ENCODE results near the gene TNFRSF9.
"Not testable (repeated sequence)": the region's sequence is repeated elsewhere in the genome, so short reads cannot be mapped to it uniquely, and the experiment has no call there.

TNFRSF9 gene

DNA sequence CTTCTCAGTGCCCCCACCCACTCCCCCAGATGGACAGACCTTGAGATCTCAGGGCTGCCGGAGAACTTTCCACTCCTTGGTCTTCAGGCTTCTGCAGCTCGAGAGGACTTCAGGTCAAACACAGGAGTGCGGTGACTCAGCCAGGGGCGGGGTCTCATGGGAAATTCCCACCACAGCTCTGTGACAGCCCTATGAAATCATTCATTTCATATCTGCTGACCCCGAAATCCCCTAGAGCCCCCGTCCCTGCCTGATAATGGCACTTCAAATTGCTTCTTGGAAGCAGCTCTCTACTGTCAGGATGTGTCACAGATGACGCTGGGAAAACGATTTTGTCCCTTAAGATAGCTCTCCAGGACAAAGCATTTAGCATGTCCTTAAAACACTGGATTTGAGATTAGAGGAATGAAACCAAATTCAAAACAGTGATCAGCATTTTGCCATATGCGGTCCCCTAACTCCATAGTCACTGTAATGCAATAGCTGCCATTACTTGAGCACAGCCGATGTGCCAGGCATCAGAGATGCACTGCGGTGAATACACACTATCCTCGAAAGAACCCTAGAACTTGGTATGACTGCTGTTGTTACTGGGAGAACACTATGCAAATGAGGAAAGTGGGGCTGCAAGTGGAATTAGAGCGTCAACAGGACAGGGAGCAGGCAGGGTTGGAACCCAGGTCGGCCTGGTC, at the start of gene TNFRSF9:
Gene TNFRSF9 (minus strand): TSS at position 95 of the 692 bp plus-strand sequence. CDS start 845 bp downstream, outside the sequence.
- DNase-seq, result no peak

DNA sequence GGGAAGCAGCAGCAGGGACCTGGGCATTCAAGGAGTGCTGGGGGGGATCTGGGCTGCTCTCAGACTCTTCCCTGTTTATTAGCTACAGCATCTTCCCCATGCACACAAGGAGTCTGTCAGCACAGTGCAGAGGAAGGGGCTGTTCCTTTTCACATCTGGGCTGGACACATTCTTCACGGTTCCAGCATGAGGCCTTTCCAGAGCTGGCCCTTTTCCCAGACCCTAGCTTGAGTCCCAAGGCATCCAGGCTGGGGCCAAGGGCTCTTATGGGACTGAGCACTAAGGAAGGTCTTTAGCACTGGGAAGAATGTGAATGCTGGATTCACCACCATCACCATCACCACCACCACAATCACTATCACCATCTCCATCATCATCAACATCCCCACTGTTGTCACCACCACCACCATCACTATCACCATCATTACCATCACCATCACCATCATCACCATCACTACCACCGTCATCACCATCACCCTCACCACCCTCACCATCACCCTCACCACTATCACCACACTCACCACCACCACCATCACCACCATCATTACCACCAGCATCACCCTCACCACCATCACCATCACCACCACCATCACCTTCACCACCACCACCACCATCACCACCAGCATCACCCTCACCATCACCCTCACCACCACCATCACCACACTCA, 49.3 kb upstream of the TNFRSF9 start:
- no peak for DNase-seq

DNA sequence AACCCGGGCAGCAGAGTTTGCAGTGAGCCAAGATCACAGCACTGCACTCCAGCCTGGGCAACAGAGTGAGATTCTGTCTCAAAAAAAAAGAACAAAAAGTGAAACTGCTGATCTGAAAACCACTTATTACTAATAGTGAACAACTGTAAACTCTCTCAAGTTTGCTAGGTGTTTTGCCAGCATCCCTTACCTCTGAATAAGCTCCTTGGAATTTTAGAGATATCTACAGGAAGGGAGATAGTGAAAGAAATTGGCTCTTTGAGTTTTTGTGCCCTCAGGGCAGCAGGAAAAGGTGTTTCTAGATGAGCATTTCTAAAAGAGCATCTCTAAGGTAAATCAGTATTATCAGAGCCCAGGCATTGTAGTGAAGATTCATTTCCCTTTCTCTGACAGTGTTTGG, 47.9 kb upstream of the TNFRSF9 start:
- no peak for DNase-seq

DNA sequence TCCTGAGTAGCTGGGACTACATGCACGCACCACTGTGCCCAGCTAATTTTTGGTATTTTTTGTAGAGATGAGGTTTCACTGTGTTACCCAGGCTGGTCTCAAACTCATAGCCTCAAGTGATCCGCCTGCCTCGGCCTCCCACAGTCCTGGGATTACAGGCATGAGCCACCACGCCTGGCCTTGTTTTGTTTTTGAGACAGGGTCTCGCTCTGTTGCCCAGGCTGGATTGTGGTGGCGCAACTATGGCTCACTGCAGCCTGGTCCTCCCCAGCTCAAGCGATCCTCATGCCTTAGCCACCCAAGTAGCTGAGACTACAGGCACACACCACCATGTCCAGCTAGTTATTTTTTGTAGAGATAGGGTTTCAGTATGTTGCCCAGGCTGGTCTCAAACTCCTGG, 46.9 kb upstream of the TNFRSF9 start:
- DNase-seq, result no peak

DNA sequence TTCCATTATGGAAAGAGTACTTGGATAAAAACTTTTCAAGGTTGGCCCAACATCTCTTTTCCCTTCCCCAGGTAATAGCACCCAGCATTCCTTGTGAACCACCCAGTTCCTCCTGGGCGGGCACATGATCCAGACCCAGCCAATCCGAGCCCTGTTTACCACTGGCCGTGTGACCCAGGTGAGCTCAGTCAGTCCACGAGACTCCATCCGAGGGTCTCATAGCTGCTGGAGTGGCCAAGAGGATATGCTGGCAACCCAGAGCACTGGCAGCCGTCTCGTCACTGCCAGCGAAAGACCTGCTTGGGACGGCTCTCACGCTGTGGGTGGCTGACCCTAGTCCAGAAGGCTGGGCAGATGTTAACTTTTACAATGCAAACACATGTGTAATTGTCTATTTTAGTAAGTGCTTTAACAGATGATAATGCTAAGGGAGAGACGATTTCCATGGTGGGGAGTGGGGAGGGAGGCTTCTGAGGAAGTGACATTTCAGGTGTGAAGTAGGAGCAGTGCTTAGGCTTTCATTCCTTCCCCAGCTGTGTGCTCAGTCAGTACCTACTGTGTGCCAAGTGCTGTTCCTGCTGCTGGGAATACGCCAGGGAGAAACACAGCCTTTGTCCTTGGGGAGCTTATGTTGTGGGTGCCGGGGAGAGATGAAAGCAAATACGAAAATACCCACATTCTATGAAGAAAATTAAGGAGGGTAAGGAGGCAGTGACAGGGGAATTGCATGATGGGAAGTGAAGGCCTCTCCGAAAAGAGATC, 45.4 kb upstream of the TNFRSF9 start:
- DNase-seq, result no peak

DNA sequence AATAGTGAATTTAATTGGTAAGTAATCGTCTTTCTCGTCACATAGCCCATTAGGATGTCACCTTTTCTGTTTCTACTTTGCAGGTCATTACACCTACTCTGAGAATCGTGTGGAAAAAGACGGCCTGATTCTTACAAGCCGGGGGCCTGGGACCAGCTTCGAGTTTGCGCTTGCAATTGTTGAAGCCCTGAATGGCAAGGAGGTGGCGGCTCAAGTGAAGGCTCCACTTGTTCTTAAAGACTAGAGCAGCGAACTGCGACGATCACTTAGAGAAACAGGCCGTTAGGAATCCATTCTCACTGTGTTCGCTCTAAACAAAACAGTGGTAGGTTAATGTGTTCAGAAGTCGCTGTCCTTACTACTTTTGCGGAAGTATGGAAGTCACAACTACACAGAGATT, 44.2 kb upstream of the TNFRSF9 start:
- DNase-seq, result no peak

DNA sequence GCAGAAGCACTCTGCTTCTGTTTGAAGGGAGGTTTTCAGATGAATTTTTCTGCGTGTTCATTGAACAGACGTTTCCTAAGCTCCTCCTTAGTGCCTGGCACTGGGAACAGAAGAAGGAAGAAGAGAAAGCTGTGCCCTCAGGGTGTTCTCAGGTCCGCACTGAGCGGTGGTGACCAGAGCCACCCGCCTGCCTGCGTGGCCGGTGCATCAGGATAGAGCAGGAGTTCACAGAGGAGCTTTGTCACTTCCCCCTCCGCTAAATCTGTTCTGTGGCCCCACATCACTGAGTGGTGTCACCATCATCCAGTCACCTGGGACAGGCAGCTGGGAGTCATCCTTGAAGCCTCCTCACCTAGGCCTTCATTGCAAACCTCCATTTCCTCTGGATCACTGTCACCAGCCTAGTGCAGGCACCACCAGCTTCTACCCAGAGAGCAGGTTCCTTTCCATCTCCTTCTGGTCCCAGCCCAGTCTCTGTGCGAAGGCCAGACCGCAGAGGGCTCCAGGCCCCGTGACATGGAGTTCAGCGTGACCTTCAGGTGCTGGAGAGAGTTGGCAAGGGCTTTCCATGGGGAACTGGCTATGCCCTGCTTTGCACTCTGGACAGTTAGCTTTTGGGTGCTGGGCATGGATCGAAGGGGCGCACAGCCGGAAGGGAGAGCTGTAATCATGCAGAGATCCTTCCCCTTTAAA, 42.6 kb upstream of the TNFRSF9 start:
- DNase-seq, result no peak

DNA sequence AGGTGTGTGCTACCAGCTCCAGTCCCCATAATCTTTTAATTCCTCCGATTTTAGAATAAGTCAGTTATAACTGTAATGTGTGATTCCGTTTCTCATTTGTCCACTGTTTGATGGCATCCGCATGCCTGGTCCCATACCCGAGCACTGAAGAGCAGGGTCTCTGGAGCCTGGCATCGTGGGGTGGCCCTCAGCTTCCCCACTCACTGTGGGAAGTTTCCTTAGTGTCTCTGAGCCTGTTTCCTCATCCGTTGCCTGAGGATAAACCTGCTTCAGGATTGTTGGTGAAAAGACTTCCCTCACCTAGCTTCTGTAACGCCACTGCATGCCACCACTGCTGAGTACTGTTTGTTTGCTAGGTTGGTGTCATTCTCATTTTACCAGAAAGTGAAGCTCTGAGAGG, 40.3 kb upstream of the TNFRSF9 start:
- DNase-seq, result no peak

DNA sequence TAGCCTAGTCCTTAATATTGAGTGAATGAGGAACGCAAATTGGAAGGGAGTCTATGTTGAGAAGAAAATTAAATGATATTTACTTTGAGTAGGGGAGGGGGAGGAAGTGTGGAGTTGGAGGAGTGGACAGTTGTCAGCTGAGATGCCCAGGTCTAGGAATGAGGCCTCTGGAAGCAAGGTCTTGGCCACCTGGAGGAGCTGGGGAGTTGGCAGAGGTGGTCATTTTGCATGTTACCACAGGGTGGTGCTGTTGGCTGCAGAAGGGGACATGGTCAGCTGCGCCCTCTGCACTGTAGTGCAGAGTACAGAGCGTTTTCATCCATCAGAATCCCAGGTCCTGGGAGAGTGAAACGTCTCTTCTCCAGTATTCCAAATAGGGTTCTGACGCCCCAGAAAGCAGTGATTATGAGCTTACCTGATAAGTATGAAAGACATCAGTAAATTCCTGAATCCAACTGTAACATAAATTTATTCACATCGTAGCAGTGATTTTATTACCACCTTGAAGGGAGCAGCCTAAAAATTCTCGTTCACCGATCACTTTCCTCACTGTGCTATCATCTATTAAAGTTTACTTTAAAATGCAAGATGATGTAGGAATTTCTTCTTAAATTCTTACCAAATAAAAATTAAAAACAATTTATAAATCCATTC, 34.7 kb upstream of the TNFRSF9 start:
- peak; percentile 47 for DNase-seq

DNA sequence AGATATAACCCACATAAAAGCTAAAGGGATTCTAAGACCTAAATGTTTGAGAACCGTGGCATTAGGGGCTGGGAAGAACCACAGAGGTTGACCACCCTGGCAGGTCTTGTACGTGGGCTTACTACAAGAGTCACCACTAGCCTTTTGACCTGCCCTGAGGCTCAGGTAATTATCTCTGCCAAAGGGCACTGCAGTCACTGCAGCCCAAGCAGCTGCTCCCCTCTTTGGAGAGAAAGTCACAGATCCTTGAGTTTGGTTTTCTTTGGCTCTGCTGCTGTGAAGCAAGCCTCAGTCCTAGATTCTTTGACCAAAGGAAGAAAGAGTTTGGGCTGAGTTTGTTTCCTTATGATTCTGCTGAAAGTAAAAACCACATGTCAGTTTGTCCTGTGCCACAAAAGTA, 32.4 kb upstream of the TNFRSF9 start:
- no peak for DNase-seq

DNA sequence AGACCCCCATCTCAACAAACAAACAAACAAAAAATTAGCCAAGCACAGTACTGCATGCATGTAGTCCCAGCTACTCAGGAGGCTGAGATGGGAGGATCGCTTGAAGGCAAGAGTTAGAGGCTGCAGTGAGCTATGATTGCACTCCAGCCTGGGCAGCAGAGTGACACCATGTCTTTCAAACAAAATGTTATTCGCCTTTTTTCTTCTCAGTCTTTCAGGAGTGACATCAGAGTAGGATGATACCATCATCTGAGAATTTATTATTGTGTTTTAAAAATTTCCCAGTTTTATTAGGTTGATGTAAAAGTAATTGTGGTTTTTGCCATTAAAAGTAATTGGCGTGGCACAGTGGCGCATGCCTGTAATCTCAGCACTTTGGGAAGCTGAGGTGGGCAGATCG, 31.6 kb upstream of the TNFRSF9 start:
- no peak for DNase-seq

DNA sequence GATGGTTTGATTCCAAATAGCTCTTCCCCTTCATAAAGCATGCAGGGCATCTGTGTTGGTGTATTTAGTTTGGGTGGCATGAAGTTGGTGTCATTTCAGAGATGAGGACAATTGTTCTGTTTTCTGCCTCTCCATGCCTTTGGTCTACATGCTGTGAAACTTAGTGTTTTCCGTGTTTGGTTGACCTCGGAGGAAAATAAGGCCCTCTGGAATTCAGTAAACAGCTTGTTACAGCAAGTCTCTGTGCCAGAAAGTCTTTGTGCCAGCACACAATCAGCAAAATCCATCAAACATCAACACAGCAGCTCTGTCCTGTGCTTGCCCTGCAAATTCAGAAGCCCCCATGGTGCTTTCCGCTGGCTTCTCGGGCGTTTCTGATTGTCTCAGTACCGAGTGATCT, 30.4 kb upstream of the TNFRSF9 start:
- no peak for DNase-seq

DNA sequence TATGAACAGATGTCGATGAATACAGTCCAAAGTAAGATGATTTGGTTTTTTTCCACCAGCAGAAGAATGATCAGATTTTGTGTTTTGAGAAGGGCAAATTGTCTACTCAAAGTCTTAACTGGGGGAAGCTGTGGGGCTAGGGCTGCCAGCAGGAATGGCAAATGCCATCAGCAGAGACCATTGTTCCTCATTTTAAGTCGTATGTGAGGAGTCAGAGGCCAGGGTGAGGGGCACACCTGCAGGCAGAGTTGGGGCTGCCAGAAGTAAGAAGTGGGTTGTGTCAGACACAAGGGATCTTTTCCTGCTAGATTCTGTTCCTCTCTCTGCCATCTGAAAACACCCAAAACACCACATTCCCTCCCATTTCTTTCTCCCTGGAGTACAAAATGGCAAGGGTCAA, 29.6 kb upstream of the TNFRSF9 start:
- DNase-seq, result no peak

DNA sequence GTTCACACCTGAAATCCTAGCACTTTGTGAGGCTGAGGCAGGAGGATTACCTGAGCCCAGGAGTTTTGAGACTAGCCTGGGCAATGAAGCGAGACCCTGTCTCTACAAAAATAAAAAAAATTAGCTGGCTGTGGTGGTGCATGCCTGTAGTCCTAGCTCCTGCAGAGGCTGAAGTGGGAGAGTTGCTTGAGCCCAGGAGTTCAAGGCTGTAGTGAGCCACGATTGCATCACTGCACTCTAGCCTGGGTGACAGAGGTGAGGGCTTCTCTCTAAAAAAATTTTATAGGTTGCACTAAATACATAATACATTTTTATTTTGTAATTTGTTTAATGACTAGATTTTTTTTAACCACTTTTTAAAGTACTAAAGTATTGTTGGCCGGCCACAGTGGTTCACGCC, 27.0 kb upstream of the TNFRSF9 start:
- DNase-seq, result no peak

DNA sequence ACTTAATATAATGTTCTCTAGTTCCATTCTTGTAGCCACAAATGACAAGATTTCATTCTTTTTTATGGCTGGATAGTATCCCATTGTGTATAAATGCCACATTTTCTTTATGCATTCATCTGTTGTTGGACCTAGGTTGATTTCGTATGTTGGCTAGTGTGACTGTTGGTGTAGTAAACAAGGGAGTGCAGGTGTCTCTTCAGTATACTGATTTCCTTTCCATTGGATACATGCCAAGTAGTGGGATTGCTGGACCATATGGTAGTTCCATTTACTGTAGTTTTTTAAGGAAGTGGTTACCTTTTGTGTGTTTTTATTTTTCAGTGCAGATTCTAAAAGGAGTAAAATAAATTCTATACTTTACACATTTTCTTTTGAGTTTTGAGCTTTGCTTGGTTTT, 26.6 kb upstream of the TNFRSF9 start:
- no peak for DNase-seq

DNA sequence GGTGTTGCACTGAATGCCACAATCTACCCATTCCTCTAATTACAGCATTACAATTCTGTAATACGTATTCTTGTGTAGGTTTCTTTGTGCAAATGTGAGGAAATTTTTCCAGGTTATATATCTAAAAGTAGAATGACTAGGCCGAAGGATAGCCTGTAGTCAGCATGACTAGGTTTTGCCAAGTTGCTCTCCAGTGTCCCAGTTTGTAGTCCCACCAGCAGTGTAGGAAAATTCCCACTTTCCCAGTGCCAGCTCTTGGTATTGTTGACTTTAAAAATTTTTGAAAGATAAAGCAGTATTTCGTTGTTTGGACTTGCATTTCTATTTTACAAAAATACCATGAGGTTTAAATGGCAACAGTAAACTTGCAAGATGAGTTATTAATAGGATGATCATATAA, 23.8 kb upstream of the TNFRSF9 start:
- no peak for DNase-seq

DNA sequence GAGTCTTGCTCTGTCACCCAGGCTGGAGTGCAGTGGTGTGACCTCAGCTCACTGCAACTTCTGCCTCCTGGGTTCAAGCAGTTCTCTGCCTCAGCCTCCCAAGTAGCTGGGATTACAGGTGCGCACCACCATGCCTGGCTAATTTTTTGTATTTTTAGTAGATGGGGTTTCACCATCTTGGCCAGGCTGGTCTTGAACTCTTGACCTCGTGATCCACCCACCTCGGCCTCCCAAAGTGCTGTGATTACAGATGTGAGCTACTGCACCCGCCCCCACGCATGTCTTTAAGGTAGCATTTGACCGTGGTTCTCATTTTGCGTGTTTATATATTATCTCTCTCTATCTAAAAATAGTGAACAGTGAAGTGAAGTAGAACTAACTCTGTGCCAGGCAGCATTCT, 23.2 kb upstream of the TNFRSF9 start:
- not testable (repeated sequence) for DNase-seq

DNA sequence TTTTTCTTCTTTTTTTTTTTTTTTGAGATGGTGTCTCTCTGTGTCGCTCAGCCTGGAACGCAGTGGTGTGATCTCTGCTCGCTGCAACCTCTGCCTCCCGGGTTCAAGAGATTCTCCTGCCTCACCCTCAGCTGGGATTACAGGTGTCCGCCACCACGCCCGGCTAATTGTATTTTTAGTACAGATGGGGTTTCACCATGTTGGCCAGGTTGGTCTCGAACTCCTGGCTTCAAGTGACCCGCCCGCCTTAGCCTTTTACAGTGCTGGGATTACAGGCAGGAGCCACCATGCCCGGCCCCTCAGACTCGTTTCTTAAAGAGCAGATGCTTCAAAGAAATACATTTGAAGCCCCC, 22.7 kb upstream of the TNFRSF9 start:
- not testable (repeated sequence) for DNase-seq

DNA sequence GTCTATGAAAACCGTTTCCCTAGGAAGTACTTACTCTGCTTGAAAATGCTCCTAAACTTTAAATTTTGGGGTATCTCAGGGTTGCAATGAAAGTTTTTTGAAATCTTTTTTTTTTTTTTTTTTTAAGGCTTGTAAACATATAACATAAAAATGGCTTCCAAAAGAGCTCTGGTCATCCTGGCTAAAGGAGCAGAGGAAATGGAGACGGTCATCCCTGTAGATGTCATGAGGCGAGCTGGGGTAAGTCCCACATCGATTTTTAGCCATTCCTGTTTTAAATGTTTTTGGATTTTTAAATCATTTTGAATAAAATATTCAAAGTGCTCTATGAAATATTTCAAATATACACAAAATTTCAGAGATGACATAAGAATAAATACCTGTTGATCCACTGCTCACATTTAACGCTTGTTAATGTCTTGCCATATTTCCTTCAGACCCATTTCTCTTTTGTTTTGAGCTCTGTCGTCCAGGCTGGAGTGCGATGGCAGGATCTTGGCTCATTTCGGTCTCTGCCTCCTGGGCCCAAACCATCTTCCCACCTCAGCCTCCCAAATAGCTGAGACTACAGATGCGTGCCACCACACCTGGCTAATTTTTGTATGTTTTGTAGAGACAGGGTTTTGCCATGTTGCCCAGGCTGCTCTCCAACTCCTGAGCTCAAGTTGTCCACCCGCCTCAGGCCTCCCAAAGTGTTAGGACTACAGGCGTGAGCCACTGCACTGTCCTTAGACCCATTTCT, 22.2 kb upstream of the TNFRSF9 start:
- no peak for DNase-seq

DNA sequence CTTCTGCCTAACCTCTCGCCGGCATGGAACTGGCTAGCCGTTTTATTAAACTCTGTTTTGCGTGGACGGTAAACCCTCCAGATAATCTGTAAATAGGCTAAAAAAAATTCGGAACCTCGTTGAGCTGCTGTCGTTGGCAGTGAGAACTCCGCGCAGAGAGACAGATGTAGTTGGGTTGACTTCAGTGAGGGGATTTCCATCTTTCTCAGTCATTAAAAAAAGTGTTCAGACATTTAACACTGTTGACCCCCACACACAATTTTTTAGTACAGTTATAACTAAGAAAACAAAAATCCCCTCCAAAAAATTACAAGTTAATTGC, 21.3 kb upstream of the TNFRSF9 start:
- DNase-seq, result no peak

DNA sequence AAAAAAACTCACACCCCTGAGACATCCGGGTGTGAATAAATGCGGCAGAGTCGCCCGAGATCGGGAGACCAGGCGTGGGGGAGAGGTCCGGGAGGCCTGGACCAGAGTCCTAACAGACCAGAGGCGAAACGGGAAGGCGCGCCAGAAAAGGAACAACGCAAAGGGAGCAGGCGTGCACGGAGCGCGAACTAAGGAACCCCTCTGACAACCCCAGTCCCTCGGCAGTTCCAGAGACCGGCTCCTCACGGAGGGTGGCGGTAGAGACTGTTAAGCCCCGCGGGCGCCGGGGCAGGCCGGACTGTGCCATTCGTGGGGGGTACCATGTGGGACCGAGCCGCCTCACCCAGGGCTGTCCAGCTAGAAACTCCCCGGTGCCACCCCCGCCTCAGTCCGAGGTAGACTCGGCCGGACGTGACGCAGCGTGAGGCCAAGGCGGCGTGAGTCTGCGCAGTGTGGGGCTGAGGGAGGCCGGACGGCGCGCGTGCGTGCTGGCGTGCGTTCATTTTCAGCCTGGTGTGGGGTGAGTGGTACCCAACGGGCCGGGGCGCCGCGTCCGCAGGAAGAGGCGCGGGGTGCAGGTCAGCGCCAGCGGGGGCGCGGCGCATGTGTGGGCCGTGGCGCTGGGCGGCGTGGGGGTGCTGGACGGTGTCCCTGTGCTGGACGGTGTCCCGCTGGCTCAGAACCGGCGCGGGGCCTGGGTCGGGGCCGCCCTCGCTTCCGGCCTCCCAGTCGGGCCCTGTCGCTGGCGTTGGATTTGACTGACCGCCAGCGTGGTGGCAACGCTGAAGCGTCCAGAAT, 20.8 kb upstream of the TNFRSF9 start, which contains the start of gene PARK7:
Gene PARK7 (plus strand): TSS at position 496 of the 798 bp plus-strand sequence. CDS start 1,075 bp downstream, outside the sequence.
- DNase-seq, result peak; percentile 93

DNA sequence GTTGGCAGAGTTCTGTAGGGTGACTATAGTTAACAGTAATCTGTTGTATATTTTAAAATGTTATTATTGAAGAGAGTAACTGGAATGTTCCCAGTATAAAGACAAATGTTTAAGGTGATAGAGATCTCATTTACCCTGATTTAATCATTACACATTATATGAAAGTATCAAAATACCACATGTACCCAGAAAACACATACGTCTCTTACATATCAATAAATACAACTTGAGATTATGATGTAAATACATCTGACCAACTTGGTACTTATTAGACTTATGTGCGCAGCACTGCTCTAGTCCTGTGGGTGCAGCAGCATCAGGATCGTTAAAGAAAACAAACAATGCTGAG, 20.2 kb upstream of the TNFRSF9 start:
- no peak for DNase-seq
